Activated CD4-positive, alpha-beta T cell treated with anti-CD3 and anti-CD28 coated beads, Interleukin-2, amount 50 U/mL, for 48 hours (primary cell): Measurements from ENCODE around the gene CALHM1.
"Not testable (repeated sequence)": the region's sequence is repeated elsewhere in the genome, so short reads cannot be mapped to it uniquely, and the experiment has no call there.

Experiments used
- DNase-seq, 2 experiments: peaks; one replicate each; pipeline ENCODE4 v3.0.0-alpha.2; 2020

CALHM1 gene

GRCh38 chr10:103458720-103459119, at the start of gene CALHM1:
TSS of gene CALHM1 (minus strand) at chr10:103458900. CDS start at chr10:103458751, 149 bp downstream.
- DNase-seq, result no peak

GRCh38 chr10:103507235-103508191, 48.8 kb upstream of the CALHM1 start:
- no peak for DNase-seq

GRCh38 chr10:103506061-103506460, 47.4 kb upstream of the CALHM1 start:
- no peak for DNase-seq

GRCh38 chr10:103504181-103504783, 45.6 kb upstream of the CALHM1 start:
- peak; percentile 45 to 53 for DNase-seq

GRCh38 chr10:103503777-103504176, 45.1 kb upstream of the CALHM1 start:
- not testable (repeated sequence) for DNase-seq

- DNase-seq, result no peak
Measured at GRCh38 chr10:103502849-103503660, 44.4 kb upstream of the CALHM1 start.

- DNase-seq, result no peak
Measured at GRCh38 chr10:103501186-103501585, 42.5 kb upstream of the CALHM1 start.

GRCh38 chr10:103500481-103500880, 41.8 kb upstream of the CALHM1 start:
- DNase-seq, result no peak

GRCh38 chr10:103499881-103500280, 41.2 kb upstream of the CALHM1 start:
- no peak for DNase-seq

- DNase-seq, result no peak
Measured at GRCh38 chr10:103498936-103499638, 40.4 kb upstream of the CALHM1 start.

- no peak for DNase-seq
Measured at GRCh38 chr10:103497161-103497915, 38.6 kb upstream of the CALHM1 start.

- DNase-seq, result no peak
Measured at GRCh38 chr10:103495321-103495720, 36.6 kb upstream of the CALHM1 start.

- DNase-seq, result peak in 1 of 2 experiments; percentile 40
Measured at GRCh38 chr10:103493916-103494877, 35.5 kb upstream of the CALHM1 start.

- DNase-seq, result peak; percentile 29 to 41
Measured at GRCh38 chr10:103493362-103493915, 34.7 kb upstream of the CALHM1 start, which contains the start of gene NEURL1. TSS of gene NEURL1 (plus strand) at chr10:103493705. CDS start at chr10:103494388, 683 bp downstream.

- DNase-seq, result no peak
Measured at GRCh38 chr10:103492655-103493261, 34.1 kb upstream of the CALHM1 start.

- no peak for DNase-seq
Measured at GRCh38 chr10:103491729-103492364, 33.1 kb upstream of the CALHM1 start.

- no peak for DNase-seq
Measured at GRCh38 chr10:103490986-103491314, 32.2 kb upstream of the CALHM1 start.

- DNase-seq, result no peak
Measured at GRCh38 chr10:103487410-103487708, 28.7 kb upstream of the CALHM1 start.

- DNase-seq, result not testable (repeated sequence)
Measured at GRCh38 chr10:103486635-103487409, 28.1 kb upstream of the CALHM1 start.
